HFFc6 (cell line): ENCODE results near the gene ANXA4. TPM values are rescaled to one million over a fixed set of nuclear protein-coding genes. Genes with fewer than 3 reads are reported as not detected.

Experiments used
- DNase-seq: peaks from one replicate; pipeline ENCODE4 v3.0.0-alpha.2; 2018
- H3K27ac Mint-ChIP-seq: 2 replicates; pipeline ENCODE4 v1.8.0; 2020; ENCODE audit warnings: mild to moderate bottlenecking, mixed read lengths
- H3K27me3 Mint-ChIP-seq: 2 replicates; pipeline ENCODE4 v1.8.0; 2021; ENCODE audit warnings: mild to moderate bottlenecking, moderate library complexity, mixed read lengths; ENCODE audit not compliant: insufficient read depth
- H3K36me3 Mint-ChIP-seq: 2 replicates; pipeline ENCODE4 v1.8.0; 2021; ENCODE audit warnings: low read depth, mixed read lengths
- H3K4me1 Mint-ChIP-seq: 2 replicates; pipeline ENCODE4 v1.8.0; 2020; ENCODE audit warnings: low read depth, mixed read lengths
- H3K4me3 Mint-ChIP-seq: 2 replicates; pipeline ENCODE4 v1.8.0; 2020; ENCODE audit warnings: mild to moderate bottlenecking, moderate library complexity, mixed read lengths
- H3K9me3 Mint-ChIP-seq: 2 replicates; pipeline ENCODE4 v1.8.0; 2020; ENCODE audit warnings: mild to moderate bottlenecking, mixed read lengths
- CTCF ChIP-seq: fragments of 200-600 bp; sonication (generic); IDR thresholded peaks from 2 replicates; pipeline ENCODE4 v1.5.0; 2021; ENCODE audit warnings: antibody characterized with exemption, mild to moderate bottlenecking
- total RNA-seq, 6 experiments: library from RNA; stranded (reverse); fragmentation: NEBNext Ultra II Directional; extraction: Animal tissue kit (Norgen Biotek cat#: 25700); gene quantifications; 2 replicates in 1 of 6; 3 replicates in 5 of 6; pipeline ENCODE4 v1.2.3, GENCODE V29; 2021

Gene ANXA4
- total RNA-seq, 6 experiments from 2014 or later, result 92.8 to 112 (median 96.1) TPM

GRCh38 chr2:69725706-69726360 lies 16.1 kb upstream of the ANXA4 start:
- Mint-ChIP-seq H3K4me1 (peaks cover 8% of the 10 kb centered on the region), H3K27me3 (peaks cover 2% of the 10 kb centered on the region; the same call in 1 of the 2 replicates), H3K27ac (no peak overlapping the region), H3K36me3 (no peaks in the 10 kb centered on the region), H3K4me3 (no peak overlapping the region), H3K9me3 (no peaks in the 10 kb centered on the region)
- TF ChIP-seq CTCF, result no peak
- DNase-seq, result no peak

GRCh38 chr2:69729266-69729665 lies 12.7 kb upstream of the ANXA4 start:
- no peak overlapping the region for H3K27ac Mint-ChIP-seq
- DNase-seq, result no peak
- no peak for TF ChIP-seq CTCF
- peaks cover 14% of the 10 kb centered on the region for H3K4me1 Mint-ChIP-seq
- no peak overlapping the region for H3K4me3 Mint-ChIP-seq
- no peaks in the 10 kb centered on the region for H3K9me3 Mint-ChIP-seq
- H3K36me3 Mint-ChIP-seq, result no peaks in the 10 kb centered on the region
- H3K27me3 Mint-ChIP-seq, result no peaks in the 10 kb centered on the region; the same call in 1 of the 2 replicates

GRCh38 chr2:69729781-69730180 lies 12.2 kb upstream of the ANXA4 start:
- H3K9me3 Mint-ChIP-seq, result no peaks in the 10 kb centered on the region
- no peaks in the 10 kb centered on the region for H3K36me3 Mint-ChIP-seq
- H3K27ac Mint-ChIP-seq, result no peak overlapping the region
- no peak for DNase-seq
- H3K27me3 Mint-ChIP-seq, result no peaks in the 10 kb centered on the region; the same call in 1 of the 2 replicates
- H3K4me1 Mint-ChIP-seq, result peaks cover 13% of the 10 kb centered on the region
- no peak overlapping the region for H3K4me3 Mint-ChIP-seq
- no peak for TF ChIP-seq CTCF

GRCh38 chr2:69731147-69731970 lies 10.6 kb upstream of the ANXA4 start:
- DNase-seq, result no peak
- TF ChIP-seq CTCF, result no peak
- Mint-ChIP-seq H3K4me3 (no peak overlapping the region), H3K4me1 (peaks cover 11% of the 10 kb centered on the region), H3K9me3 (no peaks in the 10 kb centered on the region), H3K27ac (no peak overlapping the region), H3K27me3 (no peaks in the 10 kb centered on the region; the same call in 1 of the 2 replicates), H3K36me3 (no peaks in the 10 kb centered on the region)

GRCh38 chr2:69733342-69734034 lies 8.4 kb upstream of the ANXA4 start:
- no peak for TF ChIP-seq CTCF
- Mint-ChIP-seq H3K9me3 (no peaks in the 10 kb centered on the region), H3K4me3 (no peak overlapping the region), H3K4me1 (peaks cover 11% of the 10 kb centered on the region), H3K27ac (no peak overlapping the region), H3K36me3 (no peaks in the 10 kb centered on the region), H3K27me3 (no peaks in the 10 kb centered on the region; the same call in 1 of the 2 replicates)
- no peak for DNase-seq
